Muscle of leg (tissue), 11 donors: ENCODE data around the gene SKAP1. TPM values are rescaled to one million over a fixed set of nuclear protein-coding genes. Genes with fewer than 3 reads are reported as not detected.
"Not testable (repeated sequence)": the region's sequence is repeated elsewhere in the genome, so short reads cannot be mapped to it uniquely, and the experiment has no call there.

ENCODE experiments used
- DNase-seq: peaks from one replicate; pipeline ENCODE4 v3.0.0; 2013
- H3K27ac ChIP-seq: one replicate; pipeline ENCODE4 v1.5.1; 2013; ENCODE audit warnings: mild to moderate bottlenecking, low read length, control low read depth
- H3K27me3 ChIP-seq: one replicate; pipeline ENCODE4 v1.6.1; 2013; ENCODE audit warnings: low read length; ENCODE audit not compliant: control insufficient read depth, insufficient read depth
- H3K36me3 ChIP-seq: one replicate; pipeline ENCODE4 v1.6.1; 2013; ENCODE audit warnings: low read length; ENCODE audit not compliant: control insufficient read depth, insufficient read depth
- H3K4me1 ChIP-seq: one replicate; pipeline ENCODE4 v1.6.1; 2013; ENCODE audit warnings: low read length; ENCODE audit not compliant: control insufficient read depth, insufficient read depth
- H3K4me3 ChIP-seq: one replicate; pipeline ENCODE4 v1.5.1; 2013; ENCODE audit warnings: low read length, control low read depth
- H3K9me3 ChIP-seq: replicated peaks from 2 replicates; pipeline ENCODE4 v1.6.1; 2013; ENCODE audit warnings: low read depth, low read length; ENCODE audit not compliant: control insufficient read depth
- WGBS: methylation state at CpG from one replicate; pipeline ENCODE4 v1.1.5; 2013; ENCODE audit warnings: missing lambda C conversion rate; ENCODE audit not compliant: insufficient coverage; 5-methylcytosine and 5-hydroxymethylcytosine counted together
- polyA plus RNA-seq, 8 donors: library from polyadenylated mRNA; unstranded; fragments of 120-200 nt; gene quantifications; one replicate each; pipeline versions ENCODE4 v1.2.1 to v1.2.3, GENCODE V29; 2013; ENCODE audit warnings: inconsistent platforms in 1 of 8, low replicate concordance in 1 of 8; ENCODE audit not compliant: insufficient read length in 8 of 8, insufficient read depth in 1 of 8
- total RNA-seq: library from RNA; stranded (reverse); fragments of 120-200 nt; gene quantifications from one replicate; pipeline ENCODE4 v1.2.4, GENCODE V29; 2013

SKAP1 gene
- total and polyA plus RNA-seq, 9 donors, result 0.22 to 0.52 (median 0.37) TPM; not detected in 1

DNA sequence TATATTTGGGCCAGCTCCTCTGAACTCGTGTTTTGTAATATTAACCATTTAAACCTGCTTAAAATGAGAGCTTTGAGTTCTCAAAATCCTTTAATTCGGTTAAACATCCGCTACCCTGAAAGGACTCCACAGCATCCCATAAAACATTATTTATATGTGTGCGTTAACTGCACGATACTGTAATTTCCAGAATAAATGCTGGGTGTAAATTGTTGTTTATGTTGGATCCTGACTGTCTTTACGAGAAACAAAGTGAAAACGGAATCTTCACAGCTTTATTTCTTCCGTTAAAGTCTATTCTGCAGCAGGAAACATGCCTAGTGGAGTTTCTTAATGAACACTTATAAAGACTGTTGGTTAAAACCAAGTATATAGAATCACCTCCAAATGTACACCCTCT is 179.1 kb downstream of the SKAP1 start:
- WGBS, result no CpG with 5 or more reads among the region's 8 CpGs
- H3K27ac ChIP-seq, result no peak overlapping the region
- no peaks in the 10 kb centered on the region for H3K9me3 ChIP-seq
- no peaks in the 10 kb centered on the region for H3K4me1 ChIP-seq
- H3K27me3 ChIP-seq, result peaks cover 2% of the 10 kb centered on the region
- no peak overlapping the region for H3K4me3 ChIP-seq
- H3K36me3 ChIP-seq, result no peaks in the 10 kb centered on the region
- no peak for DNase-seq

DNA sequence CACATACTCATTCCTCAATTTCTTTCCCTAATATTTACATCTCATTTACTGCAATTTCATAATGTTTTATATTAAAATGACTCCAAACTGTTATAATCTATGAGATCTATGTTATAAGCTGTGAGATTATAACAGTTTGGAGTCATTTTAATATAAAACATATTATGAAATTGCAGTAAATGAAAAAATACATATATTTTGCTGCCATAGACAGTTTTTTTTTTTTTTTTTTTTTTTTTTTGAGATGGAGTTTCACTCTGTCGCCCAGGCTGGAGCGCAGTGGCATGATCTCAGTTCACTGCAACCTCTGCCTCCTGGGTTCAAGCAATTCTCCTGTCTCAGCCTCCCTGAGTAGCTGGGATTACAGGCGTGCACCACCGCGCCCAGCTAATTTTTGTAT is 180.0 kb downstream of the SKAP1 start:
- H3K36me3 ChIP-seq, H3K27ac ChIP-seq, H3K4me3 ChIP-seq, H3K27me3 ChIP-seq, H3K4me1 ChIP-seq, H3K9me3 ChIP-seq, DNase-seq: not testable (repeated sequence)
- WGBS, result no CpG with 5 or more reads among the region's 5 CpGs

GRCh38 chr17:48247603-48248002 is 182.4 kb downstream of the SKAP1 start:
- no peak overlapping the region for H3K27ac ChIP-seq
- no peak overlapping the region for H3K4me3 ChIP-seq
- DNase-seq, result no peak
- H3K27me3 ChIP-seq, result no peaks in the 10 kb centered on the region
- H3K9me3 ChIP-seq, result no peaks in the 10 kb centered on the region
- H3K36me3 ChIP-seq, result no peaks in the 10 kb centered on the region
- no CpG with 5 or more reads among the region's 3 CpGs for WGBS
- H3K4me1 ChIP-seq, result peaks cover 4% of the 10 kb centered on the region

- WGBS, result no CpG with 5 or more reads among the region's 1 CpG
- H3K4me3 ChIP-seq, result no peak overlapping the region
- peaks cover 7% of the 10 kb centered on the region for H3K4me1 ChIP-seq
- DNase-seq, result no peak
- no peaks in the 10 kb centered on the region for H3K9me3 ChIP-seq
- no peaks in the 10 kb centered on the region for H3K27me3 ChIP-seq
- no peak overlapping the region for H3K27ac ChIP-seq
- H3K36me3 ChIP-seq, result no peaks in the 10 kb centered on the region
Measured at GRCh38 chr17:48247038-48247437, 183.0 kb downstream of the SKAP1 start.

GRCh38 chr17:48246612-48247011 is 183.4 kb downstream of the SKAP1 start:
- Histone ChIP-seq H3K4me3 (no peak overlapping the region), H3K36me3 (no peaks in the 10 kb centered on the region), H3K27me3 (no peaks in the 10 kb centered on the region), H3K4me1 (peaks cover 8% of the 10 kb centered on the region), H3K27ac (no peak overlapping the region), H3K9me3 (no peaks in the 10 kb centered on the region)
- WGBS, result no CpG with 5 or more reads among the region's 2 CpGs
- no peak for DNase-seq

GRCh38 chr17:48245465-48246033 is 184.5 kb downstream of the SKAP1 start:
- H3K9me3 ChIP-seq, H3K27me3 ChIP-seq, DNase-seq, H3K4me3 ChIP-seq, H3K36me3 ChIP-seq, H3K27ac ChIP-seq: not testable (repeated sequence)
- H3K4me1 ChIP-seq, result peaks cover 15% of the 10 kb centered on the region
- WGBS, result no CpG with 5 or more reads among the region's 5 CpGs

DNA sequence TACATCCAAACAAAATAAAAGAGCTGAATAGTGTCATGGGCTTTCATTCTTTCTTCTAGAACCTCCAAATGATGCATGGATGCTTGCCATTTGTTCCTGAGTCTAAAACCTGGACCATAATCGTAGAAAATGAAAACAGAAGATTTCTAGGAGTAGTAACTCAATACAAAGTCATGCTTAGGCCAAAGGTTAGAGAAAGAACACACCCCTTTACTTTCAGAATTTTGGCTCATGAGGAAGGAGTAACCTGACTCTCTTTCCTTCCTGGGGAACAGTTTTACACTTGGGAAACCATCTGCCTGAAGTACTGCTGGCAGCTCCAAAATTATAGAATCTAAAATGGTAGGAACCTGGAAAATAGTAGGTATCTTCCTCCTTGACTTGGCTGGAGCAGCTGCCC is 185.2 kb downstream of the SKAP1 start:
- Histone ChIP-seq H3K9me3 (no peaks in the 10 kb centered on the region), H3K27me3 (no peaks in the 10 kb centered on the region), H3K4me1 (peaks cover 22% of the 10 kb centered on the region), H3K4me3 (no peak overlapping the region), H3K27ac (peak overlapping the region; percentile 57), H3K36me3 (no peaks in the 10 kb centered on the region)
- DNase-seq, result no peak
- no CpG with 5 or more reads among the region's 1 CpG for WGBS

DNA sequence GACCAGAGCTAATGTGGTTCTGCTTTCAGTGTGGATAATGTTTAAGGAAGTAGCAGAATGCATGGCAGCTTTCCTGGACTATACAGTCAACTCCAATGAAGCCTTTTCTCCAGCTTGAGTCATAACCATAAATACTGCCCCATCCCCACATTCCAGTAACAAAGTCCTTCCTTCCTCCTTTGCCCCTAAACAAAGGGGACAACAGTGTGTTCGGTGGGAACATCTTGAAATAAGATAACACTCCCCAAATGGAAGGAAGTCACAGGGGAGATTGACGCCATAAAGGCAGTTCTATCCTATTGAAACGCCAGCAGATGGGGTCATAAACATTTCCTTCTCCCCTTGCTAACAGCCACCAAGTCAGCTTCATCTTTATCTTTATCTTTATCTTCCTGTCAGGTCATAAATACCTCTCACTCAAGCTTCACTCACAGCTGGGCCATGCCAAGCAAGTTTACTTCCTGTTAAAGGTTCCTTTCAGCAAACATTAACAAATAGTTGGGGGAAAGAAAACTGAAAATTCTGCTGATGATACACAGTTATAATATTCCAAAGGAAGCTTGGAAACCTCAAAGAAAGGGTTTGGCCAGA is 185.8 kb downstream of the SKAP1 start:
- H3K4me1 ChIP-seq, result peaks cover 22% of the 10 kb centered on the region
- peak; percentile 51 for DNase-seq
- no peaks in the 10 kb centered on the region for H3K36me3 ChIP-seq
- H3K9me3 ChIP-seq, result no peaks in the 10 kb centered on the region
- WGBS, result 22% methylated on average over 2 of the region's 3 CpGs
- H3K27ac ChIP-seq, result peak overlapping the region; percentile 57
- no peak overlapping the region for H3K4me3 ChIP-seq
- no peaks in the 10 kb centered on the region for H3K27me3 ChIP-seq

GRCh38 chr17:48241770-48242497 is 188.1 kb downstream of the SKAP1 start:
- DNase-seq, result no peak
- no peaks in the 10 kb centered on the region for H3K27me3 ChIP-seq
- H3K36me3 ChIP-seq, result no peaks in the 10 kb centered on the region
- WGBS, result 100% methylated on average over 1 of the region's 7 CpGs
- H3K9me3 ChIP-seq, result no peaks in the 10 kb centered on the region
- H3K27ac ChIP-seq, result peak overlapping the region; percentile 75
- H3K4me3 ChIP-seq, result no peak overlapping the region
- H3K4me1 ChIP-seq, result peaks cover 22% of the 10 kb centered on the region

DNA sequence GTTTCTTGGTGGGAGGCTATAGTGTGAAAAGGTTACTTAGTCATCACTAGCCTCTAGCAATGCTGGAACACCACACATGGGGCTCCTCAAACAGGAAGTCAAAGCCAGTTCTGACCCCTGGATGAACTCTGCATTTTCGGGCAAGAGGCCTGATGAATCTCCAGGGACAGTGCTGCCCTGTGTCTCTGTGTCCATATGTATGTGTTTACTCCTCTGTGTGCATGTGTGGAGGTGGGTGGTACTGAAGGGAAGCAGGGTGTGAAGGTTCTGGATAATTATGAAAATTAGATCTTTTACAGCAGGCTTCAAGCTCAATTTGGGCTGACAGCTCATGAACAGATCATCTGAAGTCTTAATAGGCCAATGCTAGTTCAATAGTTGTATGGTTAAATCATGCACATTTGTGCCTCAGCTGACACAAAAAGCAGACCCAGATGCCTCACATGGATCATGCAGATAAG is 188.9 kb downstream of the SKAP1 start:
- Histone ChIP-seq H3K27ac (peak overlapping the region; percentile 75), H3K4me1 (peaks cover 22% of the 10 kb centered on the region)

More for the DNA sequence above, 188.9 kb downstream of the SKAP1 start:
- no peaks in the 10 kb centered on the region for H3K9me3 ChIP-seq
- WGBS, result 0% methylated on average over 1 of the region's 1 CpG
- H3K36me3 ChIP-seq, result no peaks in the 10 kb centered on the region
- DNase-seq, result peak; percentile 79
- no peak overlapping the region for H3K4me3 ChIP-seq
- H3K27me3 ChIP-seq, result no peaks in the 10 kb centered on the region
